A673 (cell line): ENCODE results near the gene ASIC2. TPM values are rescaled to one million over a fixed set of nuclear protein-coding genes. Genes with fewer than 3 reads are reported as not detected.

Source experiments
- BruUV-seq: library from RNA; stranded (reverse); fragments of 400-500 nt; replicated peaks from 2 replicates; lab custom pipeline; 2021; lab: Mats Ljungman, UMichigan
- CTCF ChIA-PET: fragments of 300-600 bp; sonication (Branson Sonifier 250); formaldehyde crosslinking; loops from one replicate; lab custom pipeline; 2022; ENCODE audit warnings: antibody characterized with exemption; lab: Charles Lee
- POLR2A ChIA-PET: fragments of 300-600 bp; sonication (Branson Sonifier 250); formaldehyde crosslinking; loops from one replicate; lab custom pipeline; 2022; ENCODE audit warnings: antibody characterized with exemption; ENCODE audit not compliant: low non-redundant PET; lab: Charles Lee
- DNase-seq: peaks from one replicate; pipeline ENCODE4 v3.0.0-alpha.2; 2015; ENCODE audit warnings: low spot score
- H3K27ac ChIP-seq: fragments of 200-600 bp; sonication (generic); 2 replicates; pipeline ENCODE4 v1.5.1; 2016; ENCODE audit warnings: mixed run types, low read depth, mild to moderate bottlenecking, mixed read lengths, antibody characterized with exemption, low read length; ENCODE audit not compliant: poor library complexity, severe bottlenecking
- H3K27me3 ChIP-seq: fragments of 200-600 bp; sonication (generic); replicated peaks from 2 replicates; pipeline ENCODE4 v1.6.1; 2017; ENCODE audit warnings: mixed run types, low read depth, mild to moderate bottlenecking, mixed read lengths, antibody characterized with exemption, low read length; ENCODE audit not compliant: insufficient read depth, poor library complexity
- H3K36me3 ChIP-seq: fragments of 200-600 bp; sonication (generic); 2 replicates; pipeline ENCODE4 v1.6.1; 2016; ENCODE audit warnings: mixed run types, mild to moderate bottlenecking, mixed read lengths, antibody characterized with exemption, low read length; ENCODE audit not compliant: insufficient read depth, poor library complexity, severe bottlenecking
- H3K4me1 ChIP-seq: fragments of 200-600 bp; sonication (generic); 2 replicates; pipeline ENCODE4 v1.6.1; 2017; ENCODE audit warnings: mixed run types, mild to moderate bottlenecking, mixed read lengths, antibody characterized with exemption, low read length; ENCODE audit not compliant: insufficient read depth, poor library complexity, severe bottlenecking
- H3K4me3 ChIP-seq: fragments of 200-600 bp; sonication (generic); 2 replicates; pipeline ENCODE4 v1.5.1; 2016; ENCODE audit warnings: low read depth, mixed run types, mild to moderate bottlenecking, mixed read lengths, low read length; ENCODE audit not compliant: poor library complexity, severe bottlenecking
- H3K9me3 ChIP-seq: fragments of 200-600 bp; sonication (generic); 2 replicates; pipeline ENCODE4 v1.6.1; 2016; ENCODE audit warnings: mixed run types, low read depth, mild to moderate bottlenecking, mixed read lengths, antibody characterized with exemption, low read length; ENCODE audit not compliant: poor library complexity, severe bottlenecking
- EZH2 ChIP-seq: fragments of 200-600 bp; sonication (generic); IDR thresholded peaks from 2 replicates; pipeline ENCODE4 v1.6.1; 2017; ENCODE audit warnings: borderline replicate concordance, low read depth, mild to moderate bottlenecking, mixed read lengths, antibody characterized with exemption, low read length; ENCODE audit not compliant: poor library complexity, severe bottlenecking
- intact Hi-C: fragments of 100-400 bp; cut with micrococcal nuclease; formaldehyde crosslinking; loops from one replicate; pipeline ENCODE4 v1.10.0; 2022; ENCODE audit not compliant: unreplicated experiment
- total RNA-seq: library from RNA; stranded (reverse); gene quantifications from 2 replicates; pipeline ENCODE4 v1.2.3, GENCODE V29; 2021
- TF ChIP-seq, protein P1 (sequence below): fragments of 300-800, 200-600 bp; sonication (generic); conservative IDR thresholded peaks from 2 replicates; pipeline ENCODE4 v1.5.1; 2017; ENCODE audit warnings: low read depth, mild to moderate bottlenecking, antibody characterized with exemption, low read length, moderate library complexity, mixed read lengths

Gene ASIC2
- total RNA-seq, 1 experiment from 2014 or later = 8.6 TPM

DNA sequence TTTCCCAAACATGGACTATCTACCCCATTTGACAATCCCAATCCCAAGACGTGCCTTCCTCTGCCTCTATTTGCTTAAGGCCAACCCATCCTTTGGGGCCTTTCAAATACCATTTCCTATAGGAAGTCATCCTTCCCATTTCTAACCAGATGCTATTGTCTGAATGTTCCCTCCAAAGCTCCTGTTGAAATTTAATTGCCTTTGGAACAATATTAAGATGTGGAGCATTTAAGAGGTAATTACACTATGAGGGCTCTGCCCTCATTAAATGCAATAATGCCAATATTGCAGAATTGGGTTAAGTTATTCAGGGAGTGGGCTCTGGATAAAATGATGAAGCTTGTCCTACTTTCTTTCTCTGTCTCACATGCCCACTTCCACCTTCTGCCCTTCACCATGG, 125.4 kb downstream of the ASIC2 start:
- BruUV-seq = no TSS peak
- TF ChIP-seq, protein P1, sequence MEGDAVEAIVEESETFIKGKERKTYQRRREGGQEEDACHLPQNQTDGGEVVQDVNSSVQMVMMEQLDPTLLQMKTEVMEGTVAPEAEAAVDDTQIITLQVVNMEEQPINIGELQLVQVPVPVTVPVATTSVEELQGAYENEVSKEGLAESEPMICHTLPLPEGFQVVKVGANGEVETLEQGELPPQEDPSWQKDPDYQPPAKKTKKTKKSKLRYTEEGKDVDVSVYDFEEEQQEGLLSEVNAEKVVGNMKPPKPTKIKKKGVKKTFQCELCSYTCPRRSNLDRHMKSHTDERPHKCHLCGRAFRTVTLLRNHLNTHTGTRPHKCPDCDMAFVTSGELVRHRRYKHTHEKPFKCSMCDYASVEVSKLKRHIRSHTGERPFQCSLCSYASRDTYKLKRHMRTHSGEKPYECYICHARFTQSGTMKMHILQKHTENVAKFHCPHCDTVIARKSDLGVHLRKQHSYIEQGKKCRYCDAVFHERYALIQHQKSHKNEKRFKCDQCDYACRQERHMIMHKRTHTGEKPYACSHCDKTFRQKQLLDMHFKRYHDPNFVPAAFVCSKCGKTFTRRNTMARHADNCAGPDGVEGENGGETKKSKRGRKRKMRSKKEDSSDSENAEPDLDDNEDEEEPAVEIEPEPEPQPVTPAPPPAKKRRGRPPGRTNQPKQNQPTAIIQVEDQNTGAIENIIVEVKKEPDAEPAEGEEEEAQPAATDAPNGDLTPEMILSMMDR = no peak
- no peak for TF ChIP-seq EZH2
- no peaks in the 10 kb centered on the region for H3K27me3 ChIP-seq
- H3K36me3 ChIP-seq = no peaks in the 10 kb centered on the region
- H3K9me3 ChIP-seq = no peaks in the 10 kb centered on the region
- POLR2A ChIA-PET = no interaction called here
- no peak overlapping the region for H3K4me3 ChIP-seq
- DNase-seq = no peak
- H3K27ac ChIP-seq = no peak overlapping the region
- CTCF ChIA-PET = no interaction called here
- H3K4me1 ChIP-seq = no peaks in the 10 kb centered on the region
- intact Hi-C loops = no loop called here

DNA sequence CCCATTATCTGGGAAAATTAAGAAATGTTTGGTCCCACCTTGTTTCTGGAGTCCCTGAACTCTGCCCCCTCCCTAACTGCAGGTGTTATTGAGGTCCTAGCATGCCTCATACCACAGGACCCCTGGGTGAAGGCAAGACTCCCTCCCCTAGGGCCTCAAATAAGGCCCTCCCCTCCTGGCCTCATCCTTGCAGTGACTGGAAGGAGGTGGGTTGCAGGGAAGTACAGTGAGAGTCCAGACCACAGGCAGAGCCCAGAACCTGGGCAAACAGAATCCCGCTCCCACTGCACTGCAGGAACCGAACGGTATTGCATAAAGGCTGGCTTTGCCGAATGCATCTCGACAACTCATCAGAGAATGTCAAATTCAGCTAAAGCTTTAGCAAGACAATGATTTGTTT, 126.6 kb downstream of the ASIC2 start:
- BruUV-seq = no TSS peak
- CTCF ChIA-PET = no interaction called here
- intact Hi-C loops = no loop called here

DNA sequence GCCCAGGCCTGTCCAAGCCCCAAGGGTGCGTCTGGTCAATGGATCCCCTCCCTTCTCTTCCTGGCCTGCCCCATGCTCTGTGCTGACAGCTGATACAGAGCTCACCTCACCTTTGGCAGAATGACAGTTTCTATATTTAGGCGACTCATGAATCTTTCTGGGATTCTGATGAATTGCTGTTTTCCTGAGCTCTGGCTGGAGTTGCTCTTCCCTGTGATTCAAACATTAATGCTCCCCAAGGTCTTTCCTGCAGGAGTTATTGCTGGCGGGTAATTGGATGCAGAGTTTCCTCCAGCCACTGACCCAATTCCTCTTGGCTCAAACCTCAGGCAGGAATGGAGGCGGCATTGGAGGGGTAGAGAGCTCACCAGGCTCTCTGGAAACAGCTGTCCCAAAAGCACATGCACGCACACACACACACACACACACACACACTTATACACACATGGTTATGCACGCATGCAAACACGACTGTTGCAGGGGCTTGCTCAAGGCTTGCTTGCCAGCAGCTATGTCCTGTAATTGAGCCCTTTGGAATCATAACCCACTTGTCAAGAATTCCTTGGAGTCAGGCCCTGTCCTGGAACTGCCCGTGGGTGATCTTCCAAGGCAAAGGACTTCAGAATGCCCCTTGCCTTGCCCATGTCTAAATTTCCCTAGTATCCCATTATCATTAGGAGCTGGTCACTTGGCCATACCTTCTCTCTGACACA, 128.8 kb downstream of the ASIC2 start:
- Histone ChIP-seq H3K4me3 (no peak overlapping the region), H3K36me3 (no peaks in the 10 kb centered on the region), H3K4me1 (no peaks in the 10 kb centered on the region), H3K9me3 (no peaks in the 10 kb centered on the region), H3K27me3 (no peaks in the 10 kb centered on the region), H3K27ac (no peak overlapping the region)
- no peak for DNase-seq
- ChIA-PET CTCF (no interaction called here), POLR2A (no interaction called here)
- BruUV-seq = no TSS peak
- intact Hi-C loops = no loop called here
- no peak for TF ChIP-seq EZH2
- TF ChIP-seq, protein P1 = no peak

More for the DNA sequence above, 126.6 kb downstream of the ASIC2 start:
- Histone ChIP-seq H3K4me1 (no peaks in the 10 kb centered on the region), H3K9me3 (no peaks in the 10 kb centered on the region), H3K36me3 (no peaks in the 10 kb centered on the region), H3K27ac (no peak overlapping the region), H3K27me3 (no peaks in the 10 kb centered on the region), H3K4me3 (no peak overlapping the region)
- no peak for DNase-seq
- POLR2A ChIA-PET = no interaction called here
- TF ChIP-seq, protein P1 = no peak
- TF ChIP-seq EZH2 = no peak
